DMS79 (cell line): Measurements from ENCODE around the gene OR56A4.

ENCODE experiments used
- DNase-seq: peaks from one replicate; lab custom pipeline; 2025; lab: John Stamatoyannopoulos, UW

Gene OR56A4

GRCh38 chr11:6006846-6007245 is at the start of gene OR56A4:
OR56A4 (minus strand) TSS chr11:6006946; CDS start chr11:6002992, 3,954 bp downstream.
- DNase-seq: no peak

GRCh38 chr11:6055569-6055968 is 48.8 kb upstream of the OR56A4 start:
- no peak for DNase-seq

GRCh38 chr11:6052374-6052773 is 45.6 kb upstream of the OR56A4 start:
- DNase-seq: no peak

GRCh38 chr11:6040874-6041273 is 34.1 kb upstream of the OR56A4 start:
- no peak for DNase-seq

GRCh38 chr11:6030708-6031405 is 24.1 kb upstream of the OR56A4 start, which contains the start of gene OR56A1:
OR56A1 (minus strand) TSS chr11:6030758; CDS start chr11:6027692, 3,066 bp downstream.
- DNase-seq: no peak

- no peak for DNase-seq
These were observed 20.8 kb upstream of the OR56A4 start for GRCh38 chr11:6027501-6027900.

- DNase-seq: no peak
These were observed 18.3 kb upstream of the OR56A4 start for GRCh38 chr11:6025056-6025455.

- no peak for DNase-seq
These were observed 16.2 kb upstream of the OR56A4 start for GRCh38 chr11:6022956-6023355.

GRCh38 chr11:6013042-6013441 is 6.3 kb upstream of the OR56A4 start:
- no peak for DNase-seq

GRCh38 chr11:6012035-6012668 is 5.4 kb upstream of the OR56A4 start:
- DNase-seq: no peak

- no peak for DNase-seq
These were observed 351 bp downstream of the OR56A4 start for GRCh38 chr11:6006395-6006794.

- no peak for DNase-seq
These were observed 4.5 kb downstream of the OR56A4 start for GRCh38 chr11:6002202-6002699.

- DNase-seq: no peak
These were observed 12.0 kb downstream of the OR56A4 start for GRCh38 chr11:5994791-5995190.

- DNase-seq: no peak
These were observed 14.0 kb downstream of the OR56A4 start for GRCh38 chr11:5992604-5993251.

- DNase-seq: no peak
These were observed 14.6 kb downstream of the OR56A4 start for GRCh38 chr11:5992150-5992549.

- no peak for DNase-seq
These were observed 17.5 kb downstream of the OR56A4 start for GRCh38 chr11:5989203-5989602.

GRCh38 chr11:5986885-5987284 is 19.9 kb downstream of the OR56A4 start, which contains the start of gene OR52L1:
OR52L1 (minus strand) TSS chr11:5986985; CDS start chr11:5986930, 55 bp downstream.
- DNase-seq: no peak

GRCh38 chr11:5983443-5983842 is 23.3 kb downstream of the OR56A4 start:
- DNase-seq: no peak

GRCh38 chr11:5973530-5973929 is 33.2 kb downstream of the OR56A4 start:
- no peak for DNase-seq

- no peak for DNase-seq
These were observed 38.4 kb downstream of the OR56A4 start, which contains the start of gene OR56A5 for GRCh38 chr11:5968394-5968793. OR56A5 (minus strand) TSS chr11:5968494; CDS start chr11:5968494, 0 bp downstream.

- DNase-seq: no peak
These were observed 39.0 kb downstream of the OR56A4 start for GRCh38 chr11:5967708-5968107.

- DNase-seq: no peak
These were observed 39.8 kb downstream of the OR56A4 start for GRCh38 chr11:5966958-5967357.
